PC-3 (cell line): ENCODE measurements around the gene EGLN1. TPM values are rescaled to one million over a fixed set of nuclear protein-coding genes. Genes with fewer than 3 reads are reported as not detected.

Experiments
- ATAC-seq: fragments of 200-7000 bp; cut with Tn5 transposase; 2 replicates; pipeline ENCODE4 v1.9.1; 2020; ENCODE audit warnings: mild to moderate bottlenecking, moderate library complexity
- BruUV-seq: library from RNA; stranded (reverse); fragments of 400-500 nt; replicated peaks from 2 replicates; lab custom pipeline; 2021; lab: Mats Ljungman, UMichigan
- CTCF ChIA-PET: fragments of 300-600 bp; sonication (Branson Sonifier 250); formaldehyde crosslinking; loops from one replicate; lab custom pipeline; 2022; ENCODE audit warnings: antibody characterized with exemption; lab: Charles Lee
- POLR2A ChIA-PET: fragments of 300-600 bp; sonication (Branson Sonifier 250); formaldehyde crosslinking; loops from one replicate; lab custom pipeline; 2022; ENCODE audit warnings: antibody characterized with exemption; ENCODE audit not compliant: unreplicated experiment; lab: Charles Lee
- DNase-seq: peaks from one replicate; pipeline ENCODE4 v3.0.0-alpha.2; 2015
- H2AFZ ChIP-seq: fragments of 300-600 bp; sonication (generic); 2 replicates; pipeline ENCODE4 v1.6.0; 2016; ENCODE audit warnings: antibody characterized with exemption, low read length
- H3F3A ChIP-seq: fragments of 300-600 bp; sonication (generic); one replicate; pipeline ENCODE4 v1.6.0; 2017; ENCODE audit warnings: antibody characterized with exemption, low read length, control low read depth, mild to moderate bottlenecking; ENCODE audit not compliant: unreplicated experiment
- H3K27ac ChIP-seq: fragments of 300-600 bp; sonication (generic); 2 replicates; pipeline ENCODE4 v1.5.1; 2016; ENCODE audit warnings: mild to moderate bottlenecking, low read length
- H3K27me3 ChIP-seq: fragments of 300-600 bp; sonication (generic); 2 replicates; pipeline ENCODE4 v1.6.1; 2016; ENCODE audit warnings: low read length, mixed read lengths
- H3K36me3 ChIP-seq: fragments of 300-600 bp; sonication (generic); 2 replicates; pipeline ENCODE4 v1.6.1; 2016; ENCODE audit warnings: low read depth, mixed run types, low read length, mixed read lengths
- H3K4me1 ChIP-seq: fragments of 300-600 bp; sonication (generic); 2 replicates; pipeline ENCODE4 v1.5.1; 2016; ENCODE audit warnings: low read length; ENCODE audit not compliant: insufficient read depth
- H3K4me2 ChIP-seq: fragments of 300-600 bp; sonication (generic); 2 replicates; pipeline ENCODE4 v1.6.0; 2016; ENCODE audit warnings: low read length
- H3K4me3 ChIP-seq: fragments of 300-600 bp; sonication (generic); 2 replicates; pipeline ENCODE4 v1.5.1; 2016; ENCODE audit warnings: mild to moderate bottlenecking, low read length, mixed read lengths
- H3K79me2 ChIP-seq: fragments of 300-600 bp; sonication (generic); 2 replicates; pipeline ENCODE4 v1.6.1; 2017; ENCODE audit warnings: low read length, mixed read lengths
- H3K9ac ChIP-seq: fragments of 300-600 bp; sonication (generic); 2 replicates; pipeline ENCODE4 v1.6.0; 2016; ENCODE audit warnings: mild to moderate bottlenecking, low read length
- H3K9me2 ChIP-seq: fragments of 300-600 bp; sonication (generic); replicated peaks from 2 replicates; pipeline ENCODE4 v1.6.1; 2016; ENCODE audit warnings: mixed run types, low read length, mixed read lengths
- H3K9me3 ChIP-seq: fragments of 300-600 bp; sonication (generic); 2 replicates; pipeline ENCODE4 v1.6.1; 2016; ENCODE audit warnings: low read length, mixed read lengths
- H4K20me1 ChIP-seq: fragments of 300-600 bp; sonication (generic); 2 replicates; pipeline ENCODE4 v1.6.1; 2016; ENCODE audit warnings: low read length, mixed read lengths
- CTCF ChIP-seq: fragments of 300-600 bp; sonication (generic); conservative IDR thresholded peaks from 2 replicates; pipeline ENCODE4 v1.5.1; 2017; ENCODE audit warnings: antibody characterized with exemption, low read depth, mild to moderate bottlenecking, low read length
- EZH2 ChIP-seq: fragments of 300-600 bp; sonication (generic); IDR thresholded peaks from one replicate; pipeline ENCODE4 v1.6.1; 2017; ENCODE audit warnings: antibody characterized with exemption, mild to moderate bottlenecking, low read length; ENCODE audit not compliant: unreplicated experiment
- EZH2phosphoT487 ChIP-seq: fragments of 300-600 bp; sonication (generic); IDR thresholded peaks from 2 replicates; pipeline ENCODE4 v1.6.1; 2018; ENCODE audit warnings: mild to moderate bottlenecking, antibody characterized with exemption, low read length, borderline replicate concordance
- intact Hi-C: fragments of 100-400 bp; cut with micrococcal nuclease; formaldehyde crosslinking; loops from 2 replicates; pipeline ENCODE4 v1.9.0; 2023
- total RNA-seq: library from RNA; depleted of rRNA; stranded (reverse); fragments of >200 nt; gene quantifications from 2 replicates; pipeline ENCODE4 v1.2.3, GENCODE V29; 2014

The EGLN1 gene
- total RNA-seq, 1 experiment from 2014 or later, result 37.0 TPM

GRCh38 chr1:231420959-231421545 is 1.0 kb downstream of the EGLN1 start:
- Histone ChIP-seq H3K9ac (peak overlapping the region; percentile 66), H3K4me2 (peak overlapping the region; percentile 91), H3K9me3 (no peaks in the 10 kb centered on the region), H2AFZ (peak overlapping the region; percentile 15), H3K9me2 (no peaks in the 10 kb centered on the region), H3K27ac (peak overlapping the region; percentile 40), H3F3A (no peaks in the 10 kb centered on the region), H3K79me2 (peaks cover 56% of the 10 kb centered on the region), H3K4me1 (peaks cover 49% of the 10 kb centered on the region), H3K4me3 (peak overlapping the region; percentile 85), H3K36me3 (no peaks in the 10 kb centered on the region), H3K27me3 (no peaks in the 10 kb centered on the region), H4K20me1 (peaks cover 42% of the 10 kb centered on the region)
- DNase-seq, result peak; percentile 45
- peak; percentile 2; the same call in 1 of the 2 replicates for ATAC-seq
- CTCF ChIA-PET, result interaction anchor here (0.7 kb wide), 1 partner anchor 36 kb away, joined by 3 read pairs; no protein-coding TSS in a partner anchor
- TF ChIP-seq CTCF (no peak), EZH2 (no peak), EZH2phosphoT487 (no peak)
- POLR2A ChIA-PET, result interaction anchor here (0.6 kb wide), 1 partner anchor 9 kb away, joined by 3 read pairs; no protein-coding TSS in a partner anchor
- intact Hi-C loops, result loop anchor here (5.0 kb wide), 1 partner anchor 161 kb away; no protein-coding TSS in a partner anchor
- BruUV-seq, result no TSS peak

- TF ChIP-seq EZH2phosphoT487 (no peak), CTCF (no peak), EZH2 (no peak)
- ATAC-seq, result no peak
- no peaks in the 10 kb centered on the region for H3F3A ChIP-seq
- H3K27ac ChIP-seq, result peak overlapping the region; percentile 22
- peaks cover 42% of the 10 kb centered on the region for H4K20me1 ChIP-seq
- H3K4me1 ChIP-seq, result peaks cover 49% of the 10 kb centered on the region
- H3K27me3 ChIP-seq, result no peaks in the 10 kb centered on the region
- TSS peak; percentile 34 for BruUV-seq
- no peaks in the 10 kb centered on the region for H3K9me3 ChIP-seq
- H3K36me3 ChIP-seq, result no peaks in the 10 kb centered on the region
- H3K4me2 ChIP-seq, result peak overlapping the region; percentile 91
- no peaks in the 10 kb centered on the region for H3K9me2 ChIP-seq
- H3K79me2 ChIP-seq, result peaks cover 62% of the 10 kb centered on the region
- peak overlapping the region; percentile 85 for H3K4me3 ChIP-seq
- peak; percentile 48 for DNase-seq
- peak overlapping the region; percentile 66 for H3K9ac ChIP-seq
- intact Hi-C loops, result loop anchor here (5.0 kb wide), 1 partner anchor 162 kb away; no protein-coding TSS in a partner anchor
- peak overlapping the region; percentile 15 for H2AFZ ChIP-seq
- ChIA-PET POLR2A (interaction anchor here (0.6 kb wide), 1 partner anchor 46 kb away, joined by 3 read pairs; no protein-coding TSS in a partner anchor), CTCF (interaction anchor here (0.7 kb wide), 1 partner anchor 35 kb away, joined by 3 read pairs; no protein-coding TSS in a partner anchor)
These were observed 1.7 kb downstream of the EGLN1 start for GRCh38 chr1:231420299-231420958.
